ENCODE results near the gene TMEM39B.

DNA sequence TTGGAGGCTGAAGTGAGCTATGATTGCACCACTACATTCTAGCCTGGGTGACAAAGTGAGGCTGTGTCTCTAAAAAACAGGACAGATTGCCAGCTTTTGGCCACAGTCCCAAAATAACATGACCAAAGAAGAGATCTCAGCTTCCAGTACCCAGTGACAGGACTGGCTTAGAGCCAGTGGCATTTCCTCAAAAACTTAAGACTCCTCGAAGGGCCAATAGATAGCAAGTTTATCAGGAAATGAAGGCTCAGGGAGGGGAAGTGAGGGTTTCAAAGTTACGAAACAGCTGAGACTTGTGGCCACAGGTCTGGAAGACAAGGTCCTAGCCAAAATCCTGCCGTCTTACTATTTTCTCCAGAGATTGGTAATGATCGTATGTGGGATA is 6.3 kb upstream of the TMEM39B start:
- TF ChIP-seq POLR2A (IDR thresholded peaks at IDR 0.05), result no peak
- TF ChIP-seq, protein P1, sequence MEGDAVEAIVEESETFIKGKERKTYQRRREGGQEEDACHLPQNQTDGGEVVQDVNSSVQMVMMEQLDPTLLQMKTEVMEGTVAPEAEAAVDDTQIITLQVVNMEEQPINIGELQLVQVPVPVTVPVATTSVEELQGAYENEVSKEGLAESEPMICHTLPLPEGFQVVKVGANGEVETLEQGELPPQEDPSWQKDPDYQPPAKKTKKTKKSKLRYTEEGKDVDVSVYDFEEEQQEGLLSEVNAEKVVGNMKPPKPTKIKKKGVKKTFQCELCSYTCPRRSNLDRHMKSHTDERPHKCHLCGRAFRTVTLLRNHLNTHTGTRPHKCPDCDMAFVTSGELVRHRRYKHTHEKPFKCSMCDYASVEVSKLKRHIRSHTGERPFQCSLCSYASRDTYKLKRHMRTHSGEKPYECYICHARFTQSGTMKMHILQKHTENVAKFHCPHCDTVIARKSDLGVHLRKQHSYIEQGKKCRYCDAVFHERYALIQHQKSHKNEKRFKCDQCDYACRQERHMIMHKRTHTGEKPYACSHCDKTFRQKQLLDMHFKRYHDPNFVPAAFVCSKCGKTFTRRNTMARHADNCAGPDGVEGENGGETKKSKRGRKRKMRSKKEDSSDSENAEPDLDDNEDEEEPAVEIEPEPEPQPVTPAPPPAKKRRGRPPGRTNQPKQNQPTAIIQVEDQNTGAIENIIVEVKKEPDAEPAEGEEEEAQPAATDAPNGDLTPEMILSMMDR (IDR thresholded peaks at IDR 0.05), result no peak
